Measurements from ENCODE around the gene TFEB. TPM values are rescaled to one million over a fixed set of nuclear protein-coding genes. Genes with fewer than 3 reads are reported as not detected.

TFEB gene
- polyA plus RNA-seq, 1 donor: 86.0 TPM

DNA sequence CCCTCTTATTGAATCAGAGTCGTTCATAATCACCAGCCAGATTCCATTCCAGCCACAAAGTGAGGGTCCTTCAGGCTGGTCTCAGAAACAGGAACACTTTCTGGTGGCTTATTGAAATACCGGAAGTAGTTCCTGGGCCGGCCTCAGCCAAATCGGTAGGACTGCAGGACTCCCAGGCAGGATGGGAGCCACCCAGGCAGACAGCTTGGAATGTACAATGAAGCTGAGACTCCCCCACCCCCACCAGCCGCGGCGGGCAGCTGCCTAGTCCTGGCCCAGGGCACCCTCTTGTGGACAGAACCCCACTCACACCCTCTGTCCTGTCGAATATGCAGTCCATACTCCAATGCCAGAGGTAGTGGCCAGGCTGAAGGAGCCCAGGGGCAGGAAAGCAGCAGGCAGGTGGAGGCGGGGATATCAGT is 53.3 kb downstream of the TFEB start:
- H3K36me3 ChIP-seq (ENCODE audit: control insufficient read depth, insufficient read depth, low read length): peaks cover 33% of the 10 kb centered on the region
- 0% methylated on average over 1 of the region's 9 CpGs for WGBS (ENCODE audit: insufficient coverage, low lambda C conversion rate)
- H3K9me3 ChIP-seq (ENCODE audit: control insufficient read depth, low read depth, low read length): no peaks in the 10 kb centered on the region
- DNase-seq: peak; percentile 88 to 90
- H3K4me1 ChIP-seq (ENCODE audit: control insufficient read depth, insufficient read depth, low read length): peaks cover 24% of the 10 kb centered on the region
- H3K4me3 ChIP-seq (ENCODE audit: low read length): no peak overlapping the region
- H3K27me3 ChIP-seq (ENCODE audit: control insufficient read depth, insufficient read depth, low read length): no peaks in the 10 kb centered on the region
- peak overlapping the region; percentile 50 for H3K27ac ChIP-seq (ENCODE audit: low read length)

DNA sequence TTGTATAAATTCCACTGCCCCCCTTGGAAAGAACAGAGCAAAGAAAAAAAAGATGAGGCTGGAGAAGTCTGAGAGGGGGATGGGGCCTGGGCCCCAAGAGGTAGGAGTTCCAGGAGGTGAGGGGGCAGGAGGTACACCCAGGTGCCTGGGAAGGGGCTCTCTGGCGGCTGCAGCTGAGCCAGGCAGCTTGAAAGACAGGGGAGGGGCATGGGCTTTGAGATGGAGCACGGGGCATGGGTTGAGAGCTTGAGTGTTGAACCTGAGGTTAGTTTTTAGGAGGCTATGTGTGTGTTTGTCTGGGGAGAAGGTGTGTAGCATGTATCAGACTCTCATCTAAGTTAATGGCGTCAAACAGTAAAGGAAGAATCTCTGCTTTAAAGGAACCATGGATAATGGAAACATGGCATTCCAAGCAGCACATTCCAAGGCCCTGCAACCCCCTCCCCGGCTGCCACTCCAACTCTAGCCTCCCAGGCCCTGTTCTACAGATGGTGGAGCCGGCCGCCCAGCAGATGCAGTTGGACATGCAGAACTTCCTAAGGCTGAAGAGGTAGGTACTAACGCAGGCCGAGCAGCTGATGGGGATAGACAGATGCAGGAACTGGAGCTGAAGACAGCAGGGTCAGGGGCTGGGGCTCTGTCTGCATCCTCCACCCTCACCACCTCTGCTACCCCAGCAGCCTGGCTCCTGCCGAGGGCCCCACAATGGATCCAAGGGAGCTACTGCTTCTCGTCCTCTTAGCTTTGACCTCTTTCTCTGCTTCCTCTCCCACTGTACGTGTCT is 55.0 kb downstream of the TFEB start:
- no CpG with 5 or more reads among the region's 11 CpGs for WGBS (ENCODE audit: insufficient coverage, low lambda C conversion rate)
- H3K27ac ChIP-seq (ENCODE audit: low read length): no peak overlapping the region
- H3K4me3 ChIP-seq (ENCODE audit: low read length): no peak overlapping the region
- H3K9me3 ChIP-seq (ENCODE audit: control insufficient read depth, low read depth, low read length): no peaks in the 10 kb centered on the region
- DNase-seq: no peak
- no peaks in the 10 kb centered on the region for H3K27me3 ChIP-seq (ENCODE audit: control insufficient read depth, insufficient read depth, low read length)
- H3K36me3 ChIP-seq (ENCODE audit: control insufficient read depth, insufficient read depth, low read length): peaks cover 16% of the 10 kb centered on the region
- peaks cover 24% of the 10 kb centered on the region for H3K4me1 ChIP-seq (ENCODE audit: control insufficient read depth, insufficient read depth, low read length)

DNA sequence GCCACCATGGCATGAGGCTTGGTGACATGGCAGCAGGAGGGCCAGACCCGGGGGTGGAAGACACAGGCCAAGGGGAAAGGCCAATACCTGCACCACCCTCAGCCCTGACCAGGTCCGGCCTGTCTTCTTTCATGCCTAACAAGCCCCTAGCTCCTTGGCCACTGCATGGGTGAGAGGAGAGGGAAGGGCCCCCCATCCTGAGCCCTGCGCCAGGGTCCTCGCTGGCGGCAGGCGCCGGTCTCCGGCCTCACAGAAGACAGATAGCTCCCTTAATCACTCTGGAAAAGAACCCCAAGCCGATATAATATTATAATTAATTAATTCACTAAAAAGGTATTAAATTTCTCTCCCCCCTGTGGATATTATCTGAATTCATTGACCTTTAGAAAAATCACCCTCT is 55.7 kb downstream of the TFEB start:
- Histone ChIP-seq H3K4me1 (ENCODE audit: control insufficient read depth, insufficient read depth, low read length) (peaks cover 24% of the 10 kb centered on the region), H3K36me3 (ENCODE audit: control insufficient read depth, insufficient read depth, low read length) (peaks cover 9% of the 10 kb centered on the region), H3K9me3 (ENCODE audit: control insufficient read depth, low read depth, low read length) (no peaks in the 10 kb centered on the region), H3K27me3 (ENCODE audit: control insufficient read depth, insufficient read depth, low read length) (no peaks in the 10 kb centered on the region), H3K4me3 (ENCODE audit: low read length) (no peak overlapping the region), H3K27ac (ENCODE audit: low read length) (no peak overlapping the region)
- no peak for DNase-seq
- WGBS (ENCODE audit: insufficient coverage, low lambda C conversion rate): no CpG with 5 or more reads among the region's 9 CpGs

DNA sequence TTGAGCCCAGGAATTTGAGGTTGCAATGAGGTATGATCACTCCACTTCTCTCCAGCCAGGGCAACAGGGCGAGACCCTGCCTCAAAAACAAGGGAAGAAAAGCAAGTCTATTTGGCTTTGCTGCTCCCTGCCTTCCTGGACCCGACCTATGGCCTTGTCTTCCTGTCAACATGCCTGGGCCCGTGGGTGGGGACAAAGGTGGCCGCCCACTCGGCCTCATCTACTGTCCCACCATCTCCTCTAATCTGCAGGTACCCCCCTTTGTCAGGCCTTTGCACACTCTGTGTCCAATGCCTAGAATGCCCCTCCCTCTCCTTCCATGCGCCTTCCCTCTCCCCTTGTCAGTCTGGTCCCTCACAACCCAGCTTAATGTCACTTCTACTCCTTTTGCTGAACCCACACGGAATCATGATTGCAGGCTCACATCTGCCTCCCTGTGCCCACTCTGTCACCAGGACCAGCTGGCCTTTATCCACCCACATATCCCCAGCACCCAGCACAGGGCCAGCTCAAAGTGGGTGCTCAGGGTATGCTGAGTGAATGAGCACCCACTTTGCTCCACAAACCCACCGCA is 56.8 kb downstream of the TFEB start:
- H3K27ac ChIP-seq (ENCODE audit: low read length): no peak overlapping the region
- H3K9me3 ChIP-seq (ENCODE audit: control insufficient read depth, low read depth, low read length): no peaks in the 10 kb centered on the region
- H3K4me1 ChIP-seq (ENCODE audit: control insufficient read depth, insufficient read depth, low read length): peaks cover 15% of the 10 kb centered on the region
- H3K27me3 ChIP-seq (ENCODE audit: control insufficient read depth, insufficient read depth, low read length): peaks cover 2% of the 10 kb centered on the region
- WGBS (ENCODE audit: insufficient coverage, low lambda C conversion rate): no CpG with 5 or more reads among the region's 8 CpGs
- H3K36me3 ChIP-seq (ENCODE audit: control insufficient read depth, insufficient read depth, low read length): no peaks in the 10 kb centered on the region
- no peak for DNase-seq
- H3K4me3 ChIP-seq (ENCODE audit: low read length): no peak overlapping the region

DNA sequence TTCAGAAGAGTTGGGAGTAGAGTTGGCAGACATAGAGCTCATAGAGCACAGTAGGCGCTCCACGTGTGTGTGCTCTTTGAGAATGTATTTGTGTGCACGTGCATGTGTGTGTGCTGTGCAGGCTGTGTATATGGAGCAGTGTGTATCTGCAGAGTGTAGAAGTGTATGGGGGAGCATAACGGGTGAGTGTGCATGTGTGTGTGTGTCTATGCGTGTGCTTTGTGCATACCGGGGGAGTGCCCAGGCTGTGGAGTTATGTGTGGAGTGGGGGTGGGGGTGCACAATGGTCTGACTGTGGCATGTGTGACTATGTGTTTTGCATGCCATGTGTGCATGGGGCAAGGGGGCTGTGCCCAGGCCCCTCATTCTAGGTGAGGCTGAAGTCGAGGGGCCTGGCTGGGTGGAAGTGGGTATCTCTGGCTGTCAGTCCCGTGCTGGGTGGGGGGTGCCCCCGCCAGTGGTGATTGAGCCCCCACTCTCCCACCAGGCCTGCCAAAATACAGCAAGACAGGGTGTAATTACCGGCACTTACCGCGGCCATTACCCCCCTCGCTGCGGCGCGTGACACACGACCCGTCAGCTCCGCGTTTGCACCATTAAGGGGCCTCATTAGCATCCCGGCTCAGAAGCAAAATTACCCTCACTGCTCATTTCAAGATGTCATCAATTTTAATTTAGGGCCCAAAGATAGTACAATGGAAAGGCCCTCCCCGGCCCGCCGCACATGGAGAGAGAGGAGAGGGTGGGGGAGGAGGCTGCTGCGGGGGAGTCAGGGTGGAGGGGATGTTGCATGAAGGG is 58.1 kb downstream of the TFEB start:
- H3K27ac ChIP-seq (ENCODE audit: low read length): no peak overlapping the region
- no peaks in the 10 kb centered on the region for H3K36me3 ChIP-seq (ENCODE audit: control insufficient read depth, insufficient read depth, low read length)
- no peak for DNase-seq
- peaks cover 2% of the 10 kb centered on the region for H3K27me3 ChIP-seq (ENCODE audit: control insufficient read depth, insufficient read depth, low read length)
- H3K4me3 ChIP-seq (ENCODE audit: low read length): no peak overlapping the region
- H3K9me3 ChIP-seq (ENCODE audit: control insufficient read depth, low read depth, low read length): no peaks in the 10 kb centered on the region
- H3K4me1 ChIP-seq (ENCODE audit: control insufficient read depth, insufficient read depth, low read length): peaks cover 6% of the 10 kb centered on the region
- WGBS (ENCODE audit: insufficient coverage, low lambda C conversion rate): no CpG with 5 or more reads among the region's 25 CpGs

DNA sequence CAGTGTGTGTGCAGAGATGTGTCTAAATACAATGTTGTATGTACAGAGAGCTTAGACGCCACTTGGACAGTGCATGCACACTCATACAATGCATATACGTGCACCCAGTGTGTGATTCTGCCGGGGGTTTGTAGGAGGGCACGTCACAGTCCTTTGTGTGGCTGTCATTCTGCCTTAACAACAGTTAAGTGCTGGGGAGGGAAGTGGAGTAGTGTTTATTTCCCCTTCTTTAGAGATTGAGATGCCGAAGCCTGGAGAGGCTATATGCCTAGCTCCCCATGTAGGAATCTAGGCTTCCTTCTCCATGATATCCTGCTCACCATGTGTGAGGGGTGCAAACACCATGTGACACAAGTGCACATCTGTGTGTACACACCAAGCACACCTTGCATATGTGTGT is 59.0 kb downstream of the TFEB start:
- WGBS (ENCODE audit: insufficient coverage, low lambda C conversion rate): no CpG with 5 or more reads among the region's 5 CpGs

DNA sequence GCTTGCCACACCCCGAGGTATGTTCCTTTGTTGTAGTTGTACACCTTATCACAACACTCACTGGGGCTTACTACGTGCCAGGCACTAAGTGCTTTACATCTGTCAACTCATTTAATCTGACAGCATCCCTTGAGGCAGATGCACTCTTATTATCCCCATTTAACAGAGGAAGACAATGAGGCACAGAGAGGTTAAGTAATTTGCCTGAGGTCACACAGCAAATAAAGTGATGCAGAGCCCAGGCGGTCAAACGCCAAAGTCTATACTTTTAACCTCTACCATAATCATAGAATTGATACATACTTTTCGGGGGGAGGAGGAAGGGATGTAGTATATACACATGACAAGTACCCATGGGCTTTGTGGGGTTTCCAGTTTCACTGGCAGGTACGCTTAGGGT is 59.4 kb downstream of the TFEB start:
- no peaks in the 10 kb centered on the region for H3K4me1 ChIP-seq (ENCODE audit: control insufficient read depth, insufficient read depth, low read length)
- H3K4me3 ChIP-seq (ENCODE audit: low read length): no peak overlapping the region
- H3K27me3 ChIP-seq (ENCODE audit: control insufficient read depth, insufficient read depth, low read length): peaks cover 12% of the 10 kb centered on the region
- WGBS (ENCODE audit: insufficient coverage, low lambda C conversion rate): 83% methylated on average over 1 of the region's 6 CpGs
- no peaks in the 10 kb centered on the region for H3K36me3 ChIP-seq (ENCODE audit: control insufficient read depth, insufficient read depth, low read length)
- H3K9me3 ChIP-seq (ENCODE audit: control insufficient read depth, low read depth, low read length): no peaks in the 10 kb centered on the region
- H3K27ac ChIP-seq (ENCODE audit: low read length): no peak overlapping the region
- no peak for DNase-seq

More for the DNA sequence above, 59.0 kb downstream of the TFEB start:
- no peak overlapping the region for H3K27ac ChIP-seq (ENCODE audit: low read length)
- peaks cover 8% of the 10 kb centered on the region for H3K27me3 ChIP-seq (ENCODE audit: control insufficient read depth, insufficient read depth, low read length)
- DNase-seq: no peak
- H3K4me1 ChIP-seq (ENCODE audit: control insufficient read depth, insufficient read depth, low read length): no peaks in the 10 kb centered on the region
- no peaks in the 10 kb centered on the region for H3K9me3 ChIP-seq (ENCODE audit: control insufficient read depth, low read depth, low read length)
- H3K36me3 ChIP-seq (ENCODE audit: control insufficient read depth, insufficient read depth, low read length): no peaks in the 10 kb centered on the region
- no peak overlapping the region for H3K4me3 ChIP-seq (ENCODE audit: low read length)

DNA sequence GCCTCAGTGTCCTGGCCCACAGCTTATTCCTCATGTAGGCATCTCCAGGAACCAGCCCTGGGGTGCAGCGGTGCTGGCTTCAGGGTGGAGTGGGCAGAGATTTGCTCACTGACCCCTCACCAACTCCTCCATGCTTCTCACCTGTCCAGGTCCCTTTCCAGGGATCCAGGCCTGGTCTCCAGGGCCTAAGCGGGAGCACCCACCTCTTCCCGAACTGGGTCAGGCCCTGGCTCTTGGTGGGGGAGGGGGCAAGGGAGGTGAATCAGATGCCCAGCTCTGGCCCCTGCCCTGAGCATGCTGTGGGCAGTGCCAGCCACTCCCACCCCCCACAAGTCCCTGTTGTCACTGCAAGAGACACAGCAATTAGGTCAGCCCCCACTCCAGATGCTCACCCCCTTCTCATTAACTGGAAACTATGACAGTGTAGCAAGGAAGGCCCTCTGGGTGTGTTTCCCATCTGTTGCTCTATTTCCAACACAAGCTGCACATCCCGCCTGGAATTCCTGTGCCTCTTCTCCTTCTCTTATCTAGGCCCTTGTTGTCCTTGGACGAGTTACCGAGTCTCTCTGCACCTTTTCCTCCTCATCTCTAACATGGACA is 60.1 kb downstream of the TFEB start:
- peaks cover 13% of the 10 kb centered on the region for H3K27me3 ChIP-seq (ENCODE audit: control insufficient read depth, insufficient read depth, low read length)
- WGBS (ENCODE audit: insufficient coverage, low lambda C conversion rate): no CpG with 5 or more reads among the region's 6 CpGs

DNA sequence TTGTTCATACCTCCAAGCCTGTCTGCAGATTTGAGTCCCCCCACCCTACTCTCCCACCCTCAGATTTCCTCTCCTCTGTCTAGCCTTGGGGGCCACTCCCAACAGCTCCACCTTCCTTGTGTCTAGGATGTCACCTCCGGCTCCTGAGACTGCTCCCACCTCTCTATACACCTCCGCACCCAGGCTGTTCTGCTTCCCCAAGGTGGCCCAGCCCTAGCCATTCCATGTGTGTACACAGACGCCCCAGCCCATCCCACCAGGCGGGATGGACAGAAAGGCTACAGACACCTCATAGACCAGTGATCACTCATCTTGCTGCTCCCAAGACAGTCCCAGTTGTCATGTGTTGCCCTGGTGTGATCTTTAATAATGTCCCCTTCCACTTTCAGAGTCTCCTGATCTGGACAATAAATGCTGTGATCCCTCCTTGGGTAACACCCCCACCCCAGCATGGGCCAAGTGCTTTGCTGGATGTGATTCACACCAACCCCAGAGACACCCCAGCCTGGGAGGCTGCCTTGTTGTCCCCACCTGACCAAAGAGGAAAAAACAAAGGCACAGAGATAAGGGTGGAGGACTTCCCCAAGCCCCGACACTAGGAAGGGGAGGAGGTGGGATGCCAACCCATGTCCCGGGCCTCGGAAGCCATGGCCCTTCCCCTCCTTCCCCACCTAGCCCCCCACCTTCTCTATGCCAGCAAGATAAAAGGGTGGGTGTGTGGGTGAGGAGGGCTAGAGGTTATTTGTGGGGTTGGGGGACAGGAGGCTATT is 61.0 kb downstream of the TFEB start:
- Histone ChIP-seq H3K9me3 (ENCODE audit: control insufficient read depth, low read depth, low read length) (no peaks in the 10 kb centered on the region), H3K4me3 (ENCODE audit: low read length) (no peak overlapping the region), H3K36me3 (ENCODE audit: control insufficient read depth, insufficient read depth, low read length) (no peaks in the 10 kb centered on the region), H3K4me1 (ENCODE audit: control insufficient read depth, insufficient read depth, low read length) (no peaks in the 10 kb centered on the region), H3K27ac (ENCODE audit: low read length) (no peak overlapping the region), H3K27me3 (ENCODE audit: control insufficient read depth, insufficient read depth, low read length) (peaks cover 13% of the 10 kb centered on the region)
- WGBS (ENCODE audit: insufficient coverage, low lambda C conversion rate): no CpG with 5 or more reads among the region's 7 CpGs
- no peak for DNase-seq

More for the DNA sequence above, 60.1 kb downstream of the TFEB start:
- no peak for DNase-seq
- Histone ChIP-seq H3K4me1 (ENCODE audit: control insufficient read depth, insufficient read depth, low read length) (no peaks in the 10 kb centered on the region), H3K27ac (ENCODE audit: low read length) (no peak overlapping the region), H3K4me3 (ENCODE audit: low read length) (no peak overlapping the region), H3K9me3 (ENCODE audit: control insufficient read depth, low read depth, low read length) (no peaks in the 10 kb centered on the region), H3K36me3 (ENCODE audit: control insufficient read depth, insufficient read depth, low read length) (no peaks in the 10 kb centered on the region)

DNA sequence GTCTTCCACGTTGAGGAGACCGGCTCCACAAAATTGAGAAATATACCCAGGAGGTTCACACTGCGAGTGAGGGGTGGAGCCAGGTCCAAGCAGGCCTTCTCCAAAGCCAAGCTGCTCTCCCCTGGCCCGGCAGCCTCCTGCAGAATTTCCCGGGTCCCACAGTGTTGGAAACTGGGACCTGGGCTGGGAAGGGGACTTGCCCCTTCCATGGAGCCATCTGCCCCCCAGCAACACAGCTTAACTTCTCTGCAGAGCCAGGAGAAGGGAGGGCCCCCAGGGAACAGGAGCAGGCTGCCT is 61.8 kb downstream of the TFEB start:
- Histone ChIP-seq H3K36me3 (ENCODE audit: control insufficient read depth, insufficient read depth, low read length) (no peaks in the 10 kb centered on the region), H3K4me3 (ENCODE audit: low read length) (no peak overlapping the region), H3K27ac (ENCODE audit: low read length) (no peak overlapping the region), H3K27me3 (ENCODE audit: control insufficient read depth, insufficient read depth, low read length) (peaks cover 13% of the 10 kb centered on the region), H3K4me1 (ENCODE audit: control insufficient read depth, insufficient read depth, low read length) (no peaks in the 10 kb centered on the region), H3K9me3 (ENCODE audit: control insufficient read depth, low read depth, low read length) (no peaks in the 10 kb centered on the region)
- no CpG with 5 or more reads among the region's 5 CpGs for WGBS (ENCODE audit: insufficient coverage, low lambda C conversion rate)
- DNase-seq: no peak

Data from large intestine (tissue), 3 donors.